Measurements from ENCODE around the gene CLCNKB.
A peak's percentile ranks its signal among the peaks of the same experiment; 100 is the strongest.
"Not testable (repeated sequence)": the region's sequence is repeated elsewhere in the genome, so short reads cannot be mapped to it uniquely, and the experiment has no call there.

CLCNKB gene

GRCh38 chr1:16036461-16036860, 7.1 kb upstream of the CLCNKB start:
- not testable (repeated sequence) for DNase-seq

- no peak for DNase-seq
Measured at GRCh38 chr1:16038620-16038912, 5.0 kb upstream of the CLCNKB start.

GRCh38 chr1:16039871-16040270, 3.7 kb upstream of the CLCNKB start:
- DNase-seq: not testable (repeated sequence)

GRCh38 chr1:16041200-16041599, 2.4 kb upstream of the CLCNKB start:
- DNase-seq: no peak

GRCh38 chr1:16042096-16042495, 1.5 kb upstream of the CLCNKB start:
- no peak for DNase-seq

- DNase-seq: not testable (repeated sequence)
Measured at GRCh38 chr1:16042654-16043053, 928 bp upstream of the CLCNKB start.

GRCh38 chr1:16043950-16044349, 368 bp downstream of the CLCNKB start:
- no peak for DNase-seq

GRCh38 chr1:16046842-16047241, 3.3 kb downstream of the CLCNKB start:
- DNase-seq: no peak

- no peak for DNase-seq
Measured at GRCh38 chr1:16047791-16048475, 4.4 kb downstream of the CLCNKB start.

- DNase-seq: no peak
Measured at GRCh38 chr1:16048573-16049189, 5.1 kb downstream of the CLCNKB start.

GRCh38 chr1:16050328-16050727, 6.7 kb downstream of the CLCNKB start:
- no peak for DNase-seq

- DNase-seq: no peak
Measured at GRCh38 chr1:16051039-16051438, 7.5 kb downstream of the CLCNKB start.

- not testable (repeated sequence) for DNase-seq
Measured at GRCh38 chr1:16051949-16052348, 8.4 kb downstream of the CLCNKB start.

GRCh38 chr1:16053781-16054502, 10.4 kb downstream of the CLCNKB start:
- DNase-seq: no peak

GRCh38 chr1:16054598-16055540, 11.3 kb downstream of the CLCNKB start:
- no peak for DNase-seq

- peak; percentile 48 for DNase-seq
Measured at GRCh38 chr1:16055613-16056520, 12.3 kb downstream of the CLCNKB start.

- not testable (repeated sequence) for DNase-seq
Measured at GRCh38 chr1:16056521-16056912, 12.9 kb downstream of the CLCNKB start.

- not testable (repeated sequence) for DNase-seq
Measured at GRCh38 chr1:16057314-16057915, 13.8 kb downstream of the CLCNKB start.

GRCh38 chr1:16058394-16059120, 15.0 kb downstream of the CLCNKB start:
- DNase-seq: not testable (repeated sequence)

- no peak for DNase-seq
Measured at GRCh38 chr1:16061266-16061665, 17.7 kb downstream of the CLCNKB start.
